ENCODE measurements around the gene FAM13A.

Gene FAM13A

GRCh38 chr4:88731381-88731780 lies 325.6 kb downstream of the FAM13A start:
- H3K27ac ChIP-seq (ENCODE audit: low read depth, low read length), result no peak overlapping the region
- H3K79me2 ChIP-seq (ENCODE audit: control insufficient read depth, low read length), result no peaks in the 10 kb centered on the region
- H3K4me1 ChIP-seq (ENCODE audit: control insufficient read depth, low read length), result 0 out of 2 replicates have a peak, but pooled peaks cover under 1% of the 10 kb centered on the region
- no peaks in the 10 kb centered on the region for H3K9me3 ChIP-seq (ENCODE audit: control insufficient read depth, insufficient read depth, low read length)
- H3K4me3 ChIP-seq (ENCODE audit: low read length), result no peak overlapping the region
- H4K20me1 ChIP-seq (ENCODE audit: control insufficient read depth, insufficient read depth, low read depth, low read length), result no peaks in the 10 kb centered on the region
- no peak overlapping the region for H3K4me2 ChIP-seq (ENCODE audit: low read length)
- no peaks in the 10 kb centered on the region for H3K9me2 ChIP-seq (replicated peaks; ENCODE audit: control insufficient read depth, low read length)
- no peaks in the 10 kb centered on the region for H3F3A ChIP-seq (ENCODE audit: control insufficient read depth, insufficient read depth)
- H3K36me3 ChIP-seq (ENCODE audit: control insufficient read depth, low read length), result no peaks in the 10 kb centered on the region
- no peak for TF ChIP-seq EZH2phosphoT487 (IDR thresholded peaks at IDR 0.05; ENCODE audit: borderline replicate concordance, low read length)
- no peak for TF ChIP-seq CTCF (IDR thresholded peaks at IDR 0.05; ENCODE audit: low read depth, low read length, poor library complexity, severe bottlenecking)
- no peaks in the 10 kb centered on the region for H3K27me3 ChIP-seq (ENCODE audit: control insufficient read depth, low read length)

- no peaks in the 10 kb centered on the region for H3F3A ChIP-seq (ENCODE audit: control insufficient read depth, insufficient read depth)
- TF ChIP-seq CTCF (IDR thresholded peaks at IDR 0.05; ENCODE audit: low read depth, low read length, poor library complexity, severe bottlenecking), result no peak
- no peak for TF ChIP-seq EZH2phosphoT487 (IDR thresholded peaks at IDR 0.05; ENCODE audit: borderline replicate concordance, low read length)
These were observed 326.2 kb downstream of the FAM13A start for GRCh38 chr4:88730811-88731210.

GRCh38 chr4:88729146-88729760 lies 327.7 kb downstream of the FAM13A start:
- H3K4me3 ChIP-seq (ENCODE audit: low read length), result no peak overlapping the region
- H3K9me2 ChIP-seq (replicated peaks; ENCODE audit: control insufficient read depth, low read length), result no peaks in the 10 kb centered on the region
- no peak overlapping the region for H3K27ac ChIP-seq (ENCODE audit: low read depth, low read length)
- H4K20me1 ChIP-seq (ENCODE audit: control insufficient read depth, insufficient read depth, low read depth, low read length), result no peaks in the 10 kb centered on the region
- no peaks in the 10 kb centered on the region for H3K79me2 ChIP-seq (ENCODE audit: control insufficient read depth, low read length)
- no peaks in the 10 kb centered on the region for H3K36me3 ChIP-seq (ENCODE audit: control insufficient read depth, low read length)
- H3K4me2 ChIP-seq (ENCODE audit: low read length), result no peak overlapping the region
- TF ChIP-seq EZH2phosphoT487 (IDR thresholded peaks at IDR 0.05; ENCODE audit: borderline replicate concordance, low read length) (no peak), CTCF (IDR thresholded peaks at IDR 0.05; ENCODE audit: low read depth, low read length, poor library complexity, severe bottlenecking) (no peak)
- H3F3A ChIP-seq (ENCODE audit: control insufficient read depth, insufficient read depth), result no peaks in the 10 kb centered on the region
- H3K4me1 ChIP-seq (ENCODE audit: control insufficient read depth, low read length), result no peaks in the 10 kb centered on the region
- no peaks in the 10 kb centered on the region for H3K9me3 ChIP-seq (ENCODE audit: control insufficient read depth, insufficient read depth, low read length)
- no peaks in the 10 kb centered on the region for H3K27me3 ChIP-seq (ENCODE audit: control insufficient read depth, low read length)

More at GRCh38 chr4:88730811-88731210, 326.2 kb downstream of the FAM13A start:
- H3K4me3 ChIP-seq (ENCODE audit: low read length), result no peak overlapping the region
- no peaks in the 10 kb centered on the region for H3K9me3 ChIP-seq (ENCODE audit: control insufficient read depth, insufficient read depth, low read length)
- H3K27ac ChIP-seq (ENCODE audit: low read depth, low read length), result no peak overlapping the region
- H3K4me1 ChIP-seq (ENCODE audit: control insufficient read depth, low read length), result no peaks in the 10 kb centered on the region
- H4K20me1 ChIP-seq (ENCODE audit: control insufficient read depth, insufficient read depth, low read depth, low read length), result no peaks in the 10 kb centered on the region
- no peak overlapping the region for H3K4me2 ChIP-seq (ENCODE audit: low read length)
- H3K9me2 ChIP-seq (replicated peaks; ENCODE audit: control insufficient read depth, low read length), result no peaks in the 10 kb centered on the region
- no peaks in the 10 kb centered on the region for H3K79me2 ChIP-seq (ENCODE audit: control insufficient read depth, low read length)
- H3K36me3 ChIP-seq (ENCODE audit: control insufficient read depth, low read length), result no peaks in the 10 kb centered on the region
- H3K27me3 ChIP-seq (ENCODE audit: control insufficient read depth, low read length), result no peaks in the 10 kb centered on the region

Data from DOHH2 (cell line).